GM12891 (cell line): Measurements from ENCODE around the gene KIZ.
A peak's percentile ranks its signal among the peaks of the same experiment; 100 is the strongest.

Experiments used
- DNase-seq: peaks from one replicate; pipeline ENCODE4 v3.0.0; 2011; ENCODE audit warnings: low spot score; ENCODE audit not compliant: insufficient read length
- FAIRE-seq: peaks from 2 replicates; lab custom pipeline; 2011; peaks lifted over from hg19 to GRCh38; lab: Jason Lieb, UNC
- PAX5 ChIP-seq: IDR thresholded peaks from 2 replicates; pipeline ENCODE4 v1.6.1; 2011; ENCODE audit warnings: low read length, moderate library complexity, mild to moderate bottlenecking; ENCODE audit not compliant: insufficient read depth, severe bottlenecking
- POLR2A ChIP-seq: IDR thresholded peaks from 2 replicates; pipeline ENCODE4 v1.6.1; 2011; ENCODE audit warnings: low read depth, low read length, control low read depth
- POLR2AphosphoS5 ChIP-seq: IDR thresholded peaks from 2 replicates; pipeline ENCODE4 v1.6.1; 2011; ENCODE audit warnings: low read depth, low read length, control low read depth
- POU2F2 ChIP-seq: IDR thresholded peaks from 2 replicates; pipeline ENCODE4 v1.6.1; 2011; ENCODE audit warnings: low read depth, mild to moderate bottlenecking, control low read depth, low read length, moderate library complexity
- SPI1 ChIP-seq: IDR thresholded peaks from 2 replicates; pipeline ENCODE4 v1.6.1; 2011; ENCODE audit warnings: low read depth, low read length, control low read depth
- TAF1 ChIP-seq: IDR thresholded peaks from 2 replicates; pipeline ENCODE4 v1.6.1; 2011; ENCODE audit warnings: low read depth, low read length, control low read depth

KIZ gene

GRCh38 chr20:21266191-21266536 lies 140.3 kb downstream of the KIZ start:
- DNase-seq: no peak
- no peak for FAIRE-seq
- TF ChIP-seq POU2F2 (no peak), POLR2AphosphoS5 (no peak), PAX5 (no peak), TAF1 (no peak), SPI1 (no peak), POLR2A (no peak)

GRCh38 chr20:21269772-21270171 lies 143.9 kb downstream of the KIZ start:
- TF ChIP-seq POU2F2: no peak
- TF ChIP-seq TAF1: no peak
- no peak for TF ChIP-seq PAX5
- no peak for TF ChIP-seq SPI1
- no peak for TF ChIP-seq POLR2AphosphoS5
- no peak for TF ChIP-seq POLR2A
- DNase-seq (no peak), FAIRE-seq (no peak)

- FAIRE-seq: no peak
- TF ChIP-seq SPI1 (no peak), TAF1 (no peak), PAX5 (no peak), POU2F2 (no peak), POLR2A (no peak), POLR2AphosphoS5 (no peak)
- DNase-seq: no peak
These were observed 144.9 kb downstream of the KIZ start for GRCh38 chr20:21270806-21271205.

GRCh38 chr20:21272279-21272678 lies 146.4 kb downstream of the KIZ start:
- FAIRE-seq: peak; percentile 73

GRCh38 chr20:21272679-21273078 lies 146.8 kb downstream of the KIZ start:
- DNase-seq (no peak), FAIRE-seq (no peak)
- TF ChIP-seq POU2F2 (no peak), POLR2AphosphoS5 (no peak), POLR2A (no peak), SPI1 (no peak), TAF1 (no peak), PAX5 (no peak)

More at GRCh38 chr20:21272279-21272678, 146.4 kb downstream of the KIZ start:
- DNase-seq: no peak
- no peak for TF ChIP-seq POU2F2
- peak; percentile 72 for TF ChIP-seq SPI1

GRCh38 chr20:21273755-21274386 lies 148.0 kb downstream of the KIZ start:
- no peak for DNase-seq

GRCh38 chr20:21278829-21279228 lies 152.9 kb downstream of the KIZ start:
- TF ChIP-seq TAF1 (no peak), PAX5 (no peak), POLR2AphosphoS5 (no peak)
- FAIRE-seq (no peak), DNase-seq (no peak)

More at GRCh38 chr20:21273755-21274386, 148.0 kb downstream of the KIZ start:
- TF ChIP-seq TAF1 (no peak), SPI1 (no peak), PAX5 (no peak), POU2F2 (no peak), POLR2AphosphoS5 (no peak), POLR2A (no peak)
- no peak for FAIRE-seq

- FAIRE-seq (no peak), DNase-seq (no peak)
- no peak for TF ChIP-seq POLR2A
- TF ChIP-seq SPI1: no peak
- no peak for TF ChIP-seq PAX5
- no peak for TF ChIP-seq TAF1
- TF ChIP-seq POU2F2: no peak
- no peak for TF ChIP-seq POLR2AphosphoS5
These were observed 154.0 kb downstream of the KIZ start for GRCh38 chr20:21279706-21280521.

- FAIRE-seq (peak; percentile 90), DNase-seq (no peak)
- no peak for TF ChIP-seq TAF1
- 0 out of 2 replicates have a peak, but pooled peaks have one; percentile 9 for TF ChIP-seq SPI1
- TF ChIP-seq POU2F2: no peak
- TF ChIP-seq POLR2A: no peak
- TF ChIP-seq PAX5: no peak
- TF ChIP-seq POLR2AphosphoS5: no peak
These were observed 154.7 kb downstream of the KIZ start for GRCh38 chr20:21280522-21281016.

- FAIRE-seq (no peak), DNase-seq (no peak)
- TF ChIP-seq POLR2AphosphoS5 (no peak), SPI1 (no peak), PAX5 (no peak), POLR2A (no peak), POU2F2 (no peak), TAF1 (no peak)
These were observed 160.9 kb downstream of the KIZ start for GRCh38 chr20:21286775-21287174.
